ENCODE data around the gene TM4SF18.

DNA sequence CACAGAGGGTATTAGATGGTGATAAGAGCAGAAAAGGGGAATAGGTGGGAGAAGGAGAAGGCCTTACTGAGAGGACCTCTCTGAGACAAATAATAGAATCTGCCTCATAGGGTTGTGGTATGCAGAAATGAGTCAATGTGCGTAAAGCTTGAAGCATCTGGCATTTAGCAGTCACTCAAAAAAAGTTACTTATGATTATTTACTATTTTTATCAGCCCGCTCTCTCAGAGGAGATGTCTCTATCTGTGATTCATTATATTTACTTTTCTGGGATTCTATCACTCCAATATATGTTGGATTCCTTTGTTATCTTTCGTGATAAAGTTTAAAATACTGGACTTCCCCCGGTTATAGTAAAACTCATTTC, 48.6 kb upstream of the TM4SF18 start:
- TF ChIP-seq, protein P1, sequence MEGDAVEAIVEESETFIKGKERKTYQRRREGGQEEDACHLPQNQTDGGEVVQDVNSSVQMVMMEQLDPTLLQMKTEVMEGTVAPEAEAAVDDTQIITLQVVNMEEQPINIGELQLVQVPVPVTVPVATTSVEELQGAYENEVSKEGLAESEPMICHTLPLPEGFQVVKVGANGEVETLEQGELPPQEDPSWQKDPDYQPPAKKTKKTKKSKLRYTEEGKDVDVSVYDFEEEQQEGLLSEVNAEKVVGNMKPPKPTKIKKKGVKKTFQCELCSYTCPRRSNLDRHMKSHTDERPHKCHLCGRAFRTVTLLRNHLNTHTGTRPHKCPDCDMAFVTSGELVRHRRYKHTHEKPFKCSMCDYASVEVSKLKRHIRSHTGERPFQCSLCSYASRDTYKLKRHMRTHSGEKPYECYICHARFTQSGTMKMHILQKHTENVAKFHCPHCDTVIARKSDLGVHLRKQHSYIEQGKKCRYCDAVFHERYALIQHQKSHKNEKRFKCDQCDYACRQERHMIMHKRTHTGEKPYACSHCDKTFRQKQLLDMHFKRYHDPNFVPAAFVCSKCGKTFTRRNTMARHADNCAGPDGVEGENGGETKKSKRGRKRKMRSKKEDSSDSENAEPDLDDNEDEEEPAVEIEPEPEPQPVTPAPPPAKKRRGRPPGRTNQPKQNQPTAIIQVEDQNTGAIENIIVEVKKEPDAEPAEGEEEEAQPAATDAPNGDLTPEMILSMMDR (IDR thresholded peaks at IDR 0.05): no peak
- no peak for TF ChIP-seq POLR2A (IDR thresholded peaks at IDR 0.05)

Measured in vagina (tissue), 2 donors.